Measurements from ENCODE around the gene UBC. TPM values are rescaled to one million over a fixed set of nuclear protein-coding genes. Genes with fewer than 3 reads are reported as not detected.

The UBC gene
- total RNA-seq, 4 donors from 2014 or later, result 930 to 1,581 (median 1,433) TPM

DNA sequence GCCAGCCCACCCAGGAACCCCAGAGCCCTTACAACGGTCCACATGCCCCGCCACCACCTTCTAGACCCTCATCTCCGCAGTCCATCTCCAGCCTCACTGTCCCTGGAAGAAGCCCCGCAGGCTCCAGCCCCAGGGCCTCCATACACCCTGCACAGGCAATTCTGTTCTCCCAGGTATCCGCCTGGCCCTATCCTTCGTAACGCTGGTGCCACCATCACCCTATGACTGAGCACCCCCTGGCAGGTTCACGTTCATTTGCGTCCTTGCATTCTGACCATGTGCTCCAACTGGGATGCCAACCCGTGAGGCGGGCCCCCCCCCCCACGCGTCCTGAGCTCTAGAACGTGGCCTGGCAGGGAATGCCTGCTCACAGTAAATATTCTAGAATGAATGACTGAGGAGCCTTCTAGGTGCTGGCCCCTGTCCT is 50.1 kb downstream of the UBC start:
- TF ChIP-seq, protein P1, sequence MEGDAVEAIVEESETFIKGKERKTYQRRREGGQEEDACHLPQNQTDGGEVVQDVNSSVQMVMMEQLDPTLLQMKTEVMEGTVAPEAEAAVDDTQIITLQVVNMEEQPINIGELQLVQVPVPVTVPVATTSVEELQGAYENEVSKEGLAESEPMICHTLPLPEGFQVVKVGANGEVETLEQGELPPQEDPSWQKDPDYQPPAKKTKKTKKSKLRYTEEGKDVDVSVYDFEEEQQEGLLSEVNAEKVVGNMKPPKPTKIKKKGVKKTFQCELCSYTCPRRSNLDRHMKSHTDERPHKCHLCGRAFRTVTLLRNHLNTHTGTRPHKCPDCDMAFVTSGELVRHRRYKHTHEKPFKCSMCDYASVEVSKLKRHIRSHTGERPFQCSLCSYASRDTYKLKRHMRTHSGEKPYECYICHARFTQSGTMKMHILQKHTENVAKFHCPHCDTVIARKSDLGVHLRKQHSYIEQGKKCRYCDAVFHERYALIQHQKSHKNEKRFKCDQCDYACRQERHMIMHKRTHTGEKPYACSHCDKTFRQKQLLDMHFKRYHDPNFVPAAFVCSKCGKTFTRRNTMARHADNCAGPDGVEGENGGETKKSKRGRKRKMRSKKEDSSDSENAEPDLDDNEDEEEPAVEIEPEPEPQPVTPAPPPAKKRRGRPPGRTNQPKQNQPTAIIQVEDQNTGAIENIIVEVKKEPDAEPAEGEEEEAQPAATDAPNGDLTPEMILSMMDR (IDR thresholded peaks at IDR 0.05; ENCODE audit: low read depth), result no peak

DNA sequence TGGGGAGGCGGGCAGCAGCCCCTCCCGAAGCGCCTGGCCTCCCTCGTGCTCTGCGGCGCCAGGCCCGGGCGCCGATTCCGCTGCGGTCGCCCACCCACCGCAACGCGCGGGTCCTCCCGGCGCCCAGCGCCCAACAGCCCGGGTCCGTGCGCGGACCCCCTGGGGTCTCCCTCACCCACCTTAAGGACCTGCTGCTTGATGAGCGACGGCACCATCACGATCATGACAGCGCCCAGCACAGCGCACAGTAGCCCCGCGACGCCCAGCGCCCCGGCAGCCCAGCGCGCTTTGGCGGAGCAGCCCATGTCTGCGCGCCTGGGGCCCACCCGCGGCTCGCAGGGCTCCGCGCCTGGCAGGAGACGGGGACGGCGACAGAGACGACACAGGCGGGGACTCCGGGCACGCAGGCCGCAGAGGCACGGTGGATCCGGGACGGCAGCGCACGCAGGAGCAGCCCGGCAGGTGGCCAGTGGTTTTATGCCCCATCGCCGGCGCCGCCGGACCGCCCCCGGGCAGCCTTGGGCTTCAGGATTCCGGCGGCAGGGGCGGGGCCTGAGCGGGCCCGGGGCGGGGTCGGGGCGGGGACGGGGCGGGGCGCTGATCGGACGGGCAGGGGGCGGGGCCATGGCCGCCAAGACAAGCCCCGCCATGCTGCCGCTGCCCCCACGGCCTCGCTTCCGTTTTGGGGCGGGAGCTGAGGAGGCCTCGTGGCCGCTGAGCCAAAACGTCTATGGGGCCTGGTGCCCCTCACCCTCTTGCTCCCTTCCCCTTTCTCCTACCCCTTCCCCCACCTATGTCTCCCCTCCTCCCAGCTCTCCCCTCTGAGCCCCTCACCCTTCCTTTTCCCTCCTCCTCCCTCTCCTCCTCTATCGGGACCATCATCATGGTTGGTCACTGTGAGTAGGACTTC is 50.8 kb downstream of the UBC start, which contains the start of gene SCARB1:
TSS of gene SCARB1 (minus strand) at position 449 of the 910 bp plus-strand sequence. CDS start at position 305, 144 bp downstream.
- TF ChIP-seq, protein P1 (IDR thresholded peaks at IDR 0.05; ENCODE audit: low read depth), result no peak

DNA sequence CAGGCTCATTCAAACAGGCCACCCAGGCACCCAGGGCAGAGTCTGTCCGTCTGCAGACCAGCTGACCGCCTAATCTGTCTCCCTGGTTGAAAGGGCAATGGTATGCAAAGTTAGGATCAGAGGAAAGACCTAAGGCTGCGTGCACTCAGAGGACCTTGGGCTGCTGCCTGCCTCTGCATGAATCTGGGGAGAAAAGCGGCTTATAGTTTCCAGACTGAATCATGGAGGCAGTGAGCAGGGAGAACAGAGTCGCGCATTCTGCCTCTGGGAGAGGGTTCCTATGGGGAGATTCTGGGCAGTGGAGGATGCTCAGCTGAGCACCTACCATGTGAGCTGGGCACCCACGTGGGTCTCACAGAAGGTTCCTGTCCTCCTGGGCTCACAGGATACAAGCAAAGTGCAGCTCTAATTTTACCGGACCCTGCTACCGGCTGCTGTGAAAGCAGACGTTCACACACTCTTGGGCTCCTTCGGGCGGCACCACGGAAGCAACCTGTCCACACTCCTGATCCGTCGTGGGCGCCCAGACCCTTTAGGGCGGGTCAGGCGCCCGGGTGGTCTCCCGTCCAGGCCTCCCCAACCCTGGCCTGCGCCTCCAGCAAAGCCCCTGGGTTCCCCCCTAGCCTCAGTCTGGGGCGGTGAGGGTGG is 51.6 kb downstream of the UBC start:
- TF ChIP-seq, protein P1 (IDR thresholded peaks at IDR 0.05; ENCODE audit: low read depth), result no peak

DNA sequence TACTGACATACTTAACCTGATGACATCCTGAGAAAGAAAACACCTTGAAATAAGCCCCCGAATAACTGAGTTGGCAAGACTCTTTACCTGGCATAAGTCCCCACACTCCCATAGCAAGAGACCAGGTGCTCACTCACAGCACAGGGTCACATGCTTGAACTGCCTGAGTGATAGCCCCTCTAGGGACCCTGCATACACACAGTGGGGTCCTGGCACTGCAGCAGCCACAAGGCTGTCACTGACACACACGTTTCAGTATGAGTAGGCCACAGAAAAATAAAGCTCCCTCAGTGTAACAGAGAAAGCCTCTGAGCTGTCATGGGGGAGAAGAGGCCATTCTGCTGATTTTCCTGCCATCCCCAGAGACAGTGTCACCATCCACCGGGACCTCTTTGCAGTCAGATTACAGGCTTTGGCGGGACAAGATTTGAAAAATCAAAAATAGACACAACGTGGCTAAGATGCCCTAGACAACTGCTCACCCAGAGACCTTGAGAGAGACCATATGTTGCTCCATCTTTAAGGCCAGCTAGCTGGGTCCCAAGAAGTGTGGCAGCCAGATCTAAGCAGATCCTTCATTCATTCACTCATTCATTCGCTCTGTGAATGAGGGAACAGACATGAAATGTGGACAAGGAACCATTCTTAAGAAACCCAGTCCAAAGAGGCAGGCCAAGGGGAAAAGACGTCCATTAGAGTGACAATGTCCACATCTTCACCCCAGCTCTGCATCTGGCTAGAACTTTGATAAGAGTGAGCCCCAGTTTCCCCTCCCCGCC is 52.4 kb downstream of the UBC start:
- TF ChIP-seq, protein P1 (IDR thresholded peaks at IDR 0.05; ENCODE audit: low read depth), result no peak

Small RNA genes lying within 50 kb of the gene (small RNA-seq; reads per million reads assigned to genes)
- gene MIR5188 (not detected), gene RNU6-927P (not detected)

Other genes with a start within 250 kb of the UBC start
- gene SCARB1, start 50.8 kb downstream of the UBC start, total RNA-seq, result 10 to 100 TPM; 26.6 to 58.6 (median 38.2) TPM
- gene DHX37, start 74.5 kb upstream of the UBC start, total RNA-seq, result 10 to 100 TPM in 2 of 4 donors, 1 to 10 TPM in 2; 7.3 to 14.3 (median 9.0) TPM
- 1 to 10 TPM; 4.7 to 5.8 (median 5.0) TPM for gene BRI3BP, start 79.0 kb upstream of the UBC start, total RNA-seq
- 10 to 100 TPM; 15.3 to 79.1 (median 29.7) TPM for gene AACS, start 150.8 kb upstream of the UBC start, total RNA-seq